IMR-90 (cell line): ENCODE measurements around the gene ADARB2. TPM values are rescaled to one million over a fixed set of nuclear protein-coding genes. Genes with fewer than 3 reads are reported as not detected.

ENCODE experiments used
- ATAC-seq: fragments of 200-7000 bp; cut with Tn5 transposase; 2 replicates; pipeline ENCODE4 v1.9.1; 2020; ENCODE audit warnings: low read depth, mild to moderate bottlenecking, moderate library complexity
- BruUV-seq: library from RNA; stranded (reverse); fragments of 400-500 nt; replicated peaks from 2 replicates; lab custom pipeline; 2021; lab: Mats Ljungman, UMichigan
- CTCF ChIA-PET: fragments of 300-600 bp; formaldehyde crosslinking; extraction: SDS; loops from one replicate; lab custom pipeline; 2021; ENCODE audit warnings: antibody characterized with exemption; lab: Yijun Ruan, JAX
- POLR2A ChIA-PET: fragments of 300-600 bp; sonication (Branson Sonifier 250); formaldehyde crosslinking; loops from one replicate; lab custom pipeline; 2022; ENCODE audit warnings: antibody characterized with exemption; ENCODE audit not compliant: unreplicated experiment; lab: Charles Lee
- DNase-seq: peaks from one replicate; pipeline ENCODE4 v3.0.0; 2013
- H2AFZ ChIP-seq: replicated peaks from 2 replicates; pipeline ENCODE3; 2013; ENCODE audit warnings: low read length, mild to moderate bottlenecking; ENCODE audit not compliant: poor library complexity
- H2AK5ac ChIP-seq: 2 replicates; pipeline ENCODE4 v1.6.1; 2013; ENCODE audit warnings: low read depth, low read length, inconsistent platforms
- H2AK9ac ChIP-seq: replicated peaks from 2 replicates; pipeline ENCODE3; 2013; ENCODE audit warnings: mild to moderate bottlenecking, low read depth, low read length, moderate library complexity; ENCODE audit not compliant: poor library complexity
- H2BK120ac ChIP-seq: 2 replicates; pipeline ENCODE4 v1.6.1; 2013; ENCODE audit warnings: low read depth, low read length, inconsistent platforms
- H2BK15ac ChIP-seq: 3 replicates; pipeline ENCODE4 v1.6.1; 2013; ENCODE audit warnings: low read depth, low read length, inconsistent platforms
- H2BK20ac ChIP-seq: 2 replicates; pipeline ENCODE4 v1.6.1; 2013; ENCODE audit warnings: low read depth, mild to moderate bottlenecking, inconsistent platforms, low read length, moderate library complexity
- H2BK5ac ChIP-seq: 2 replicates; pipeline ENCODE4 v1.6.1; 2013; ENCODE audit warnings: mild to moderate bottlenecking, low read depth, low read length, inconsistent platforms; ENCODE audit not compliant: poor library complexity, severe bottlenecking
- H3K14ac ChIP-seq: replicated peaks from 2 replicates; pipeline ENCODE4 v1.6.1; 2013; ENCODE audit warnings: low read depth, low read length, inconsistent platforms
- H3K18ac ChIP-seq: 2 replicates; pipeline ENCODE4 v1.6.1; 2013; ENCODE audit warnings: low read depth, low read length, control low read depth
- H3K23ac ChIP-seq: 2 replicates; pipeline ENCODE4 v1.6.1; 2013; ENCODE audit warnings: low read depth, low read length, inconsistent platforms
- H3K27ac ChIP-seq: 2 replicates; pipeline ENCODE4 v1.5.1; 2013; ENCODE audit warnings: mild to moderate bottlenecking, control low read depth, low read length; ENCODE audit not compliant: insufficient read depth
- H3K27me3 ChIP-seq: 2 replicates; pipeline ENCODE4 v1.6.1; 2013; ENCODE audit warnings: low read length; ENCODE audit not compliant: control insufficient read depth, insufficient read depth
- H3K36me3 ChIP-seq: 2 replicates; pipeline ENCODE4 v1.6.1; 2013; ENCODE audit warnings: low read length, mixed read lengths; ENCODE audit not compliant: control insufficient read depth, insufficient read depth
- H3K4ac ChIP-seq: 2 replicates; pipeline ENCODE4 v1.6.1; 2013; ENCODE audit warnings: low read depth, low read length, inconsistent platforms
- H3K4me1 ChIP-seq: 2 replicates; pipeline ENCODE4 v1.6.1; 2013; ENCODE audit warnings: low read length, mixed read lengths; ENCODE audit not compliant: control insufficient read depth, insufficient read depth
- H3K4me2 ChIP-seq: 2 replicates; pipeline ENCODE4 v1.6.1; 2013; ENCODE audit warnings: low read depth, mild to moderate bottlenecking, control low read depth, low read length, moderate library complexity
- H3K4me3 ChIP-seq: 2 replicates; pipeline ENCODE4 v1.5.1; 2013; ENCODE audit warnings: low read depth, mild to moderate bottlenecking, control low read depth, low read length, moderate library complexity; ENCODE audit not compliant: insufficient read depth
- H3K56ac ChIP-seq: 2 replicates; pipeline ENCODE4 v1.6.1; 2013; ENCODE audit warnings: low read length, inconsistent platforms; ENCODE audit not compliant: insufficient read depth; ENCODE audit errors: extremely low read depth
- H3K79me1 ChIP-seq, 2 experiments: 2 replicates each; pipeline ENCODE4 v1.6.1; 2013; ENCODE audit warnings: low read length in 2 of 2, inconsistent platforms in 1 of 2, low read depth in 1 of 2
- H3K9ac ChIP-seq: 2 replicates; pipeline ENCODE4 v1.6.1; 2013; ENCODE audit warnings: low read depth, low read length, control low read depth
- H3K9me1 ChIP-seq: 2 replicates; pipeline ENCODE4 v1.6.1; 2013; ENCODE audit warnings: low read length, inconsistent platforms; ENCODE audit not compliant: insufficient read depth
- H3K9me3 ChIP-seq: 2 replicates; pipeline ENCODE4 v1.6.1; 2013; ENCODE audit warnings: low read length; ENCODE audit not compliant: control insufficient read depth, insufficient read depth
- H4K20me1 ChIP-seq: 2 replicates; pipeline ENCODE4 v1.6.1; 2013; ENCODE audit warnings: low read length, inconsistent platforms; ENCODE audit not compliant: insufficient read depth
- H4K5ac ChIP-seq: 2 replicates; pipeline ENCODE4 v1.6.1; 2013; ENCODE audit warnings: mild to moderate bottlenecking, low read depth, low read length, control low read depth
- H4K8ac ChIP-seq, 2 experiments: 2 replicates each; pipeline ENCODE4 v1.6.1; 2013; ENCODE audit warnings: low read depth in 2 of 2, low read length in 2 of 2, control low read depth in 1 of 2, inconsistent platforms in 1 of 2
- H4K91ac ChIP-seq: 2 replicates; pipeline ENCODE4 v1.6.1; 2013; ENCODE audit warnings: low read depth, low read length, inconsistent platforms; ENCODE audit not compliant: insufficient read depth
- BHLHE40 ChIP-seq: fragments of 150-350 bp; IDR thresholded peaks from 2 replicates; pipeline ENCODE4 v1.6.1; 2016; ENCODE audit warnings: mild to moderate bottlenecking, low read depth, low read length
- CEBPB ChIP-seq: IDR thresholded peaks from 2 replicates; pipeline ENCODE4 v1.6.1; 2012; ENCODE audit warnings: low read depth, low read length, improper control_type of control experiment
- CHD1 ChIP-seq: IDR thresholded peaks from 2 replicates; pipeline ENCODE4 v1.6.1; 2012; ENCODE audit warnings: low read depth, low read length, improper control_type of control experiment
- FOS ChIP-seq: fragments of 150-350 bp; IDR thresholded peaks from 2 replicates; pipeline ENCODE4 v1.6.1; 2016; ENCODE audit warnings: low read depth, low read length
- MAFK ChIP-seq: IDR thresholded peaks from 2 replicates; pipeline ENCODE4 v1.6.1; 2012; ENCODE audit warnings: low read depth, low read length, improper control_type of control experiment
- MXI1 ChIP-seq: IDR thresholded peaks from 2 replicates; pipeline ENCODE4 v1.6.1; 2012; ENCODE audit warnings: low read depth, mild to moderate bottlenecking, low read length, moderate library complexity, borderline replicate concordance
- NFE2L2 ChIP-seq: fragments of 150-350 bp; IDR thresholded peaks from 2 replicates; pipeline ENCODE4 v1.6.1; 2016; ENCODE audit warnings: low read depth, mild to moderate bottlenecking, low read length
- POLR2A ChIP-seq: IDR thresholded peaks from 2 replicates; pipeline ENCODE4 v1.6.1; 2012; ENCODE audit warnings: mild to moderate bottlenecking, low read depth, low read length
- RAD21 ChIP-seq: IDR thresholded peaks from 2 replicates; pipeline ENCODE4 v1.6.1; 2012; ENCODE audit warnings: low read length, improper control_type of control experiment
- RCOR1 ChIP-seq: IDR thresholded peaks from 2 replicates; pipeline ENCODE4 v1.6.1; 2012; ENCODE audit warnings: mild to moderate bottlenecking, low read length, improper control_type of control experiment; ENCODE audit not compliant: insufficient replicate concordance
- RFX5 ChIP-seq: IDR thresholded peaks from 2 replicates; pipeline ENCODE4 v1.8.0; 2012; ENCODE audit warnings: low read depth, mild to moderate bottlenecking, low read length, moderate library complexity
- SMC3 ChIP-seq: fragments of 150-350 bp; IDR thresholded peaks from 2 replicates; pipeline ENCODE4 v1.6.1; 2016; ENCODE audit warnings: low read depth, mild to moderate bottlenecking, antibody characterized with exemption, low read length, moderate library complexity
- WGBS, 2 experiments: methylation state at CpG; one replicate each; pipeline versions ENCODE4 v1.1.5 to v1.1.7; 2013; ENCODE audit warnings: missing lambda C conversion rate in 2 of 2; ENCODE audit not compliant: insufficient read length in 1 of 2; ENCODE audit errors: extremely low coverage in 2 of 2; 5-methylcytosine and 5-hydroxymethylcytosine counted together
- dilution Hi-C: fragments of 300-500 bp; cut with HindIII; formaldehyde crosslinking; loops from one replicate; pipeline ENCODE4 v1.14.3; 2018; ENCODE audit warnings: low sequenced_read_pairs; ENCODE audit not compliant: unreplicated experiment
- in situ Hi-C: fragments of 300-500 bp; cut with MboI; formaldehyde crosslinking; loops from 3 replicates; pipeline ENCODE4 v1.14.3; 2019; ENCODE audit warnings: low sequenced_read_pairs, inconsistent platforms, mixed read lengths
- intact Hi-C: fragments of 100-400 bp; cut with micrococcal nuclease; formaldehyde crosslinking; loops from 2 replicates; pipeline ENCODE4 v1.10.0; 2022
- polyA plus RNA-seq, 3 experiments: library from polyadenylated mRNA; depleted of rRNA; stranded (reverse); fragments of >200 nt; gene quantifications; 2 replicates each; pipeline ENCODE4 v1.2.3, GENCODE V29; 2012; ENCODE audit warnings: low replicate concordance in 1 of 3
- total RNA-seq: library from RNA; depleted of rRNA; stranded (reverse); fragments of >200 nt; gene quantifications from 2 replicates; pipeline ENCODE4 v1.2.3, GENCODE V29; 2012
- TF ChIP-seq, protein P1 (sequence below): fragments of 150-350 bp; IDR thresholded peaks from 2 replicates; pipeline ENCODE4 v1.6.1; 2016; ENCODE audit warnings: low read depth, mild to moderate bottlenecking, low read length, moderate library complexity, borderline replicate concordance
- TF ChIP-seq, protein P2 (sequence below): fragments of 150-350 bp; IDR thresholded peaks from 2 replicates; pipeline ENCODE4 v1.6.1; 2017; ENCODE audit warnings: mild to moderate bottlenecking, antibody characterized with exemption, low read length, low read depth

ADARB2 gene
- total and polyA plus RNA-seq, 2 of the 4 experiments (the other 2 are of a cell fraction): not detected

DNA sequence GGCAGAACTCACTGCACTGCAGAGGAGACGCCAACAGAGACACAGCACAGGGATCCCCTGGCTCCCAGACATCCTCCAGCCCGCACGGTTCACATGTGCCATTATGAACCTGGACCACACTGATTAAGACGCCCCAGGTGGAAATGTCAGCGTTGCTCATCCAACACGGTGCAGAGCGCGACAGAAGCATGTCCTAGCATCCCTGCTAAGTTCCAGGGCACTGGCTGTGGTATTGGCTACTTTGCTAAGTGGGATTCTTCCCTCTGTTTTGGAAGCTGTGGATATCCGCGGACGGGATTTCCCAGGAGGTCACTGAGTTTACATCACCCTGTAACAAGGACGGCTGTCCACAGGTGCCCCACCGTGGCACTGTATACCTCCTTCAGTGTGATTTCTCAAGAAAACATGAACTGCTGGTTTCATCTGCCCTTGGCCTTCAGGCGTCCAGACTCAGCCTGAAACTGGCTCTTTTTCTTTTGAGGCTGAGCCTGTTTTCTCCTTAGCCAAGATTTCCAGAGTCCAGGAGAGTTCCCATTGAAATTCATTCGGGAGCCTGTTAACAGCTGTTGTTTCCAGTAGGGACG is 357.1 kb downstream of the ADARB2 start:
- Histone ChIP-seq H4K20me1 (no peaks in the 10 kb centered on the region), H2AK5ac (no peak overlapping the region), H3K4me1 (no peaks in the 10 kb centered on the region), H3K4me3 (no peak overlapping the region), H2BK20ac (no peak overlapping the region), H2BK15ac (no peak overlapping the region), H3K4me2 (no peak overlapping the region), H3K79me1 (no peaks in the 10 kb centered on the region), H3K27ac (no peak overlapping the region), H4K8ac (no peak overlapping the region), H3K36me3 (no peaks in the 10 kb centered on the region), H2AK9ac (no peak overlapping the region), H3K9me3 (peaks cover 46% of the 10 kb centered on the region), H2BK5ac (no peak overlapping the region), H3K23ac (no peak overlapping the region), H3K27me3 (no peaks in the 10 kb centered on the region), H2AFZ (no peak overlapping the region), H3K4ac (no peak overlapping the region), H3K9me1 (no peaks in the 10 kb centered on the region), H3K9ac (no peak overlapping the region), H3K14ac (no peak overlapping the region), H2BK120ac (no peak overlapping the region), H3K18ac (no peak overlapping the region), H4K91ac (no peak overlapping the region), H4K5ac (no peak overlapping the region), H3K56ac (no peak overlapping the region)
- ChIA-PET CTCF (no interaction called here), POLR2A (no interaction called here)
- dilution Hi-C loops (no loop called here), intact Hi-C loops (no loop called here), in situ Hi-C loops (no loop called here)
- ATAC-seq (no peak), DNase-seq (no peak)
- 17% methylated on average over 3 of the region's 16 CpGs; no CpG with 5 or more reads in 1 of the 2 experiments for WGBS, 2 experiments
- BruUV-seq: no TSS peak
- TF ChIP-seq MAFK: no peak
- TF ChIP-seq CEBPB: no peak
- TF ChIP-seq RCOR1: no peak
- TF ChIP-seq, protein P1, sequence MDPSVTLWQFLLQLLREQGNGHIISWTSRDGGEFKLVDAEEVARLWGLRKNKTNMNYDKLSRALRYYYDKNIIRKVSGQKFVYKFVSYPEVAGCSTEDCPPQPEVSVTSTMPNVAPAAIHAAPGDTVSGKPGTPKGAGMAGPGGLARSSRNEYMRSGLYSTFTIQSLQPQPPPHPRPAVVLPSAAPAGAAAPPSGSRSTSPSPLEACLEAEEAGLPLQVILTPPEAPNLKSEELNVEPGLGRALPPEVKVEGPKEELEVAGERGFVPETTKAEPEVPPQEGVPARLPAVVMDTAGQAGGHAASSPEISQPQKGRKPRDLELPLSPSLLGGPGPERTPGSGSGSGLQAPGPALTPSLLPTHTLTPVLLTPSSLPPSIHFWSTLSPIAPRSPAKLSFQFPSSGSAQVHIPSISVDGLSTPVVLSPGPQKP: no peak
- TF ChIP-seq CHD1: no peak
- TF ChIP-seq RFX5: no peak
- no peak for TF ChIP-seq SMC3
- TF ChIP-seq NFE2L2: no peak
- TF ChIP-seq RAD21: no peak
- TF ChIP-seq MXI1: no peak
- TF ChIP-seq, protein P2, sequence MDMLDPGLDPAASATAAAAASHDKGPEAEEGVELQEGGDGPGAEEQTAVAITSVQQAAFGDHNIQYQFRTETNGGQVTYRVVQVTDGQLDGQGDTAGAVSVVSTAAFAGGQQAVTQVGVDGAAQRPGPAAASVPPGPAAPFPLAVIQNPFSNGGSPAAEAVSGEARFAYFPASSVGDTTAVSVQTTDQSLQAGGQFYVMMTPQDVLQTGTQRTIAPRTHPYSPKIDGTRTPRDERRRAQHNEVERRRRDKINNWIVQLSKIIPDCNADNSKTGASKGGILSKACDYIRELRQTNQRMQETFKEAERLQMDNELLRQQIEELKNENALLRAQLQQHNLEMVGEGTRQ: no peak
- TF ChIP-seq POLR2A: no peak
- TF ChIP-seq BHLHE40: no peak
- no peak for TF ChIP-seq FOS
